MM.1S (cell line): ENCODE results near the gene LNX1.

ENCODE experiments used
- CTCF ChIP-seq: fragments of 300-600 bp; sonication (generic); IDR thresholded peaks from 2 replicates; pipeline ENCODE4 v1.5.1; 2016; ENCODE audit warnings: antibody characterized with exemption, low read length, mixed read lengths
- EZH2 ChIP-seq: fragments of 300-600 bp; sonication (generic); optimal IDR thresholded peaks from 2 replicates; pipeline ENCODE3; 2017; ENCODE audit warnings: low read depth, mild to moderate bottlenecking, antibody characterized with exemption, low read length, mixed read lengths

DNA sequence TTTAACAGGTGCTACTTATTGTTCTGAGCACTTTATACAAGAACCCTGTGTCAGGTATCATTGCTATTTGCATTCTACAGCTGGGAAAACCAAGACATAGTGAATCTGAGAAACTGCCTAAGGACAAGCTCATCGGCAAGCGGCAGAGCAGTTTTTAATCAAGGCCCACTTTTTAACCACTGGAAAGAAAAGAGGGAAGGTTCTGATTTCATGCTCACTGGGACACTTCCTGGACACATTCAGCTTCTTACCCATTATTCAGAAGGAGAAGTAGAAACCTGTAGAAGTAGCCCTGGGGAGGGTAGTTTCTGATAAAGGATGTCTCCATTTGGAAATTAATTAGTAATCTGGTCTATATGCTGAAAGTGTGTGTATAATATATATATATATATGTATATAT, 2.5 kb upstream of the LNX1 start:
- TF ChIP-seq CTCF (no peak), EZH2 (no peak)
